GM23338 (cell line): ENCODE results near the gene IGLL5.

Experiments
- CREB1 ChIP-seq: fragments of 250-450 bp; sonication (Bioruptor Pico); IDR thresholded peaks from 2 replicates; pipeline ENCODE4 v1.5.0; 2020; ENCODE audit warnings: low read depth, mild to moderate bottlenecking, moderate library complexity
- EZH2 ChIP-seq: fragments of 200-600 bp; sonication (generic); IDR thresholded peaks from one replicate; pipeline ENCODE4 v1.8.0; 2017; ENCODE audit warnings: antibody characterized with exemption, mild to moderate bottlenecking, low read depth; ENCODE audit not compliant: unreplicated experiment
- EZH2phosphoT487 ChIP-seq: fragments of 200-600 bp; sonication (generic); IDR thresholded peaks from one replicate; pipeline ENCODE4 v1.8.1; 2018; ENCODE audit warnings: antibody characterized with exemption; ENCODE audit not compliant: unreplicated experiment
- JUNB ChIP-seq: IDR thresholded peaks from one replicate; pipeline ENCODE4 v1.6.1; 2016; ENCODE audit warnings: antibody characterized with exemption; ENCODE audit not compliant: unreplicated experiment
- NANOG ChIP-seq: IDR thresholded peaks from 2 replicates; pipeline ENCODE4 v1.6.1; 2016; ENCODE audit warnings: antibody characterized with exemption, borderline replicate concordance
- POLR2AphosphoS5 ChIP-seq: IDR thresholded peaks from 2 replicates; pipeline ENCODE4 v1.6.1; 2016; ENCODE audit warnings: antibody characterized with exemption, low read depth
- STAT1 ChIP-seq: IDR thresholded peaks from one replicate; pipeline ENCODE4 v1.6.1; 2016; ENCODE audit warnings: antibody characterized with exemption; ENCODE audit not compliant: unreplicated experiment
- ZNF114 ChIP-seq: fragments of 250-450 bp; sonication (Bioruptor Pico); IDR thresholded peaks from 2 replicates; pipeline ENCODE4 v1.5.0; 2020; ENCODE audit warnings: mild to moderate bottlenecking, moderate library complexity
- TF ChIP-seq, protein P1 (sequence below), 2 experiments: fragments of 200-600 bp in 1 of 2; sonication (generic) in 1 of 2; conservative IDR thresholded peaks; 2 replicates each; pipeline versions ENCODE4 v1.5.1 to v1.6.1; 2016 to 2017; ENCODE audit warnings: antibody characterized with exemption in 2 of 2, low read depth in 2 of 2, mild to moderate bottlenecking in 2 of 2, moderate library complexity in 1 of 2
- TF ChIP-seq, protein P2 (sequence below): IDR thresholded peaks from one replicate; pipeline ENCODE4 v1.6.1; 2018; ENCODE audit warnings: antibody characterized with exemption; ENCODE audit not compliant: unreplicated experiment
- TF ChIP-seq, protein P3 (sequence below): IDR thresholded peaks from 2 replicates; pipeline ENCODE4 v1.6.1; 2016; ENCODE audit warnings: antibody characterized with exemption

DNA sequence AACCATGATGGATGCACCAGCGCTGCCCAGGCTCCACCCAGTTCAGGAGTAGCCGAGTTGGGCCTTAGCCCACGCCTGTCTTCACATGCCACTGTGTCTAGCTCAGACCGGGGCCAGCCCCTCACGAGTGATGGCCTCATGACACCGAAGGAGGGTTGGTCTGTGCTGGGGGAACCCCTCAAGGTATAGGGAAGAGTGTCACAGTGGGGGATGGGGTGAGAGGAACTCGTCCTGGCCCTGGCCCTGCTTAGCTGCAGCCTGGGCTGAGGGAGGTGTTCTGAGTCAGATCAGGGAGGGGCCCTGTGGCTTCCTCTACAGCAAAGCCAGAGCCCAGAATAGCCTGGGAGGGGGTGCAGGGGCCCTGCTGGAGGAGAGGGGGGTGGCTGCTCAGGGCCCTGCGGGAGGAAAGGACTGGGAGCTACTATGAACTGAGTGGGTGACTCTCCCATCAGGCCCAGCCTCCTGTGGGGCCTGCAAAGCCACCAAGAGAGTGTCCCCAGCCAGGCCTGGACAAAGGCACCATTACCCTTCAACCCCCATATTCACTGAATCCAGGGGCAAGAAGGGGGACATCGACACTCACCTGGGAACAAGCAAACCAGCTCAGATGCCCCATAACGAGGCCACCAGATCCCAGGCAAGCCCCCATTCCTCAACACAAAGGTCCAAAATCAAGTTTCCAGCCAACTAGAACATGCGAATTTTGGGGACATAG lies 41.2 kb downstream of the IGLL5 start:
- TF ChIP-seq, protein P1, sequence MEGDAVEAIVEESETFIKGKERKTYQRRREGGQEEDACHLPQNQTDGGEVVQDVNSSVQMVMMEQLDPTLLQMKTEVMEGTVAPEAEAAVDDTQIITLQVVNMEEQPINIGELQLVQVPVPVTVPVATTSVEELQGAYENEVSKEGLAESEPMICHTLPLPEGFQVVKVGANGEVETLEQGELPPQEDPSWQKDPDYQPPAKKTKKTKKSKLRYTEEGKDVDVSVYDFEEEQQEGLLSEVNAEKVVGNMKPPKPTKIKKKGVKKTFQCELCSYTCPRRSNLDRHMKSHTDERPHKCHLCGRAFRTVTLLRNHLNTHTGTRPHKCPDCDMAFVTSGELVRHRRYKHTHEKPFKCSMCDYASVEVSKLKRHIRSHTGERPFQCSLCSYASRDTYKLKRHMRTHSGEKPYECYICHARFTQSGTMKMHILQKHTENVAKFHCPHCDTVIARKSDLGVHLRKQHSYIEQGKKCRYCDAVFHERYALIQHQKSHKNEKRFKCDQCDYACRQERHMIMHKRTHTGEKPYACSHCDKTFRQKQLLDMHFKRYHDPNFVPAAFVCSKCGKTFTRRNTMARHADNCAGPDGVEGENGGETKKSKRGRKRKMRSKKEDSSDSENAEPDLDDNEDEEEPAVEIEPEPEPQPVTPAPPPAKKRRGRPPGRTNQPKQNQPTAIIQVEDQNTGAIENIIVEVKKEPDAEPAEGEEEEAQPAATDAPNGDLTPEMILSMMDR (conservative IDR thresholded peaks at IDR 0.05; ENCODE audit: low read depth in 2 of 2): no peak
- TF ChIP-seq, protein P2, sequence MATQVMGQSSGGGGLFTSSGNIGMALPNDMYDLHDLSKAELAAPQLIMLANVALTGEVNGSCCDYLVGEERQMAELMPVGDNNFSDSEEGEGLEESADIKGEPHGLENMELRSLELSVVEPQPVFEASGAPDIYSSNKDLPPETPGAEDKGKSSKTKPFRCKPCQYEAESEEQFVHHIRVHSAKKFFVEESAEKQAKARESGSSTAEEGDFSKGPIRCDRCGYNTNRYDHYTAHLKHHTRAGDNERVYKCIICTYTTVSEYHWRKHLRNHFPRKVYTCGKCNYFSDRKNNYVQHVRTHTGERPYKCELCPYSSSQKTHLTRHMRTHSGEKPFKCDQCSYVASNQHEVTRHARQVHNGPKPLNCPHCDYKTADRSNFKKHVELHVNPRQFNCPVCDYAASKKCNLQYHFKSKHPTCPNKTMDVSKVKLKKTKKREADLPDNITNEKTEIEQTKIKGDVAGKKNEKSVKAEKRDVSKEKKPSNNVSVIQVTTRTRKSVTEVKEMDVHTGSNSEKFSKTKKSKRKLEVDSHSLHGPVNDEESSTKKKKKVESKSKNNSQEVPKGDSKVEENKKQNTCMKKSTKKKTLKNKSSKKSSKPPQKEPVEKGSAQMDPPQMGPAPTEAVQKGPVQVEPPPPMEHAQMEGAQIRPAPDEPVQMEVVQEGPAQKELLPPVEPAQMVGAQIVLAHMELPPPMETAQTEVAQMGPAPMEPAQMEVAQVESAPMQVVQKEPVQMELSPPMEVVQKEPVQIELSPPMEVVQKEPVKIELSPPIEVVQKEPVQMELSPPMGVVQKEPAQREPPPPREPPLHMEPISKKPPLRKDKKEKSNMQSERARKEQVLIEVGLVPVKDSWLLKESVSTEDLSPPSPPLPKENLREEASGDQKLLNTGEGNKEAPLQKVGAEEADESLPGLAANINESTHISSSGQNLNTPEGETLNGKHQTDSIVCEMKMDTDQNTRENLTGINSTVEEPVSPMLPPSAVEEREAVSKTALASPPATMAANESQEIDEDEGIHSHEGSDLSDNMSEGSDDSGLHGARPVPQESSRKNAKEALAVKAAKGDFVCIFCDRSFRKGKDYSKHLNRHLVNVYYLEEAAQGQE: no peak
- no peak for TF ChIP-seq EZH2
- no peak for TF ChIP-seq POLR2AphosphoS5
- TF ChIP-seq CREB1 (CRISPR knock-in tag): no peak
- TF ChIP-seq EZH2phosphoT487: no peak
- no peak for TF ChIP-seq STAT1
- TF ChIP-seq ZNF114 (CRISPR knock-in tag): no peak
- TF ChIP-seq NANOG: no peak
- TF ChIP-seq, protein P3, sequence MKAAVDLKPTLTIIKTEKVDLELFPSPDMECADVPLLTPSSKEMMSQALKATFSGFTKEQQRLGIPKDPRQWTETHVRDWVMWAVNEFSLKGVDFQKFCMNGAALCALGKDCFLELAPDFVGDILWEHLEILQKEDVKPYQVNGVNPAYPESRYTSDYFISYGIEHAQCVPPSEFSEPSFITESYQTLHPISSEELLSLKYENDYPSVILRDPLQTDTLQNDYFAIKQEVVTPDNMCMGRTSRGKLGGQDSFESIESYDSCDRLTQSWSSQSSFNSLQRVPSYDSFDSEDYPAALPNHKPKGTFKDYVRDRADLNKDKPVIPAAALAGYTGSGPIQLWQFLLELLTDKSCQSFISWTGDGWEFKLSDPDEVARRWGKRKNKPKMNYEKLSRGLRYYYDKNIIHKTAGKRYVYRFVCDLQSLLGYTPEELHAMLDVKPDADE: no peak
- no peak for TF ChIP-seq JUNB
